Psoas muscle (tissue), 8 donors: ENCODE measurements around the gene SSH2. TPM values are rescaled to one million over a fixed set of nuclear protein-coding genes. Genes with fewer than 3 reads are reported as not detected.
A peak's percentile ranks its signal among the peaks of the same experiment; 100 is the strongest.

Source experiments
- ATAC-seq, 4 donors: fragments of 200-7000 bp; cut with Tn5 transposase; one replicate each; pipeline ENCODE4 v1.9.1; 2020; ENCODE audit warnings: moderate library complexity in 3 of 4, mild to moderate bottlenecking in 2 of 4
- DNase-seq, 2 donors: peaks; one replicate each; pipeline ENCODE4 v3.0.0-alpha.2; 2020
- H3K27ac ChIP-seq: fragments of 200-600 bp; one replicate; pipeline ENCODE4 v1.8.0; 2022
- H3K27me3 ChIP-seq, 3 donors: fragments of 200-600 bp in 1 of 3; one replicate each; pipeline versions ENCODE4 v1.6.1 to v1.8.0; 2013 to 2022; ENCODE audit warnings: low read length in 2 of 3, mild to moderate bottlenecking in 2 of 3, moderate library complexity in 1 of 3; ENCODE audit not compliant: insufficient read depth in 3 of 3
- H3K36me3 ChIP-seq, 2 donors: fragments of 200-600 bp in 1 of 2; one replicate each; pipeline versions ENCODE4 v1.6.1 to v1.8.0; 2013 to 2022; ENCODE audit warnings: low read depth in 1 of 2, mild to moderate bottlenecking in 1 of 2, moderate library complexity in 1 of 2; ENCODE audit not compliant: insufficient read depth in 1 of 2
- H3K4me1 ChIP-seq: fragments of 200-600 bp; one replicate; pipeline ENCODE4 v1.8.0; 2022
- H3K4me3 ChIP-seq: fragments of 200-600 bp; one replicate; pipeline ENCODE4 v1.8.0; 2022; ENCODE audit warnings: mild to moderate bottlenecking
- H3K9me3 ChIP-seq: fragments of 200-600 bp; one replicate; pipeline ENCODE4 v1.8.0; 2022
- CTCF ChIP-seq: fragments of 200-600 bp; IDR thresholded peaks from one replicate; pipeline ENCODE4 v1.8.0; 2022; ENCODE audit warnings: antibody characterized with exemption
- WGBS, 3 donors: extraction: QIAGEN DNeasy Blood & Tissue Kit; methylation state at CpG; one replicate each; pipeline versions ENCODE4 v1.1.6 to v1.1.7; 2013; 5-methylcytosine and 5-hydroxymethylcytosine counted together
- intact Hi-C, 2 donors: fragments of 100-400 bp; cut with DNase I; formaldehyde crosslinking; loops; one replicate each; pipeline versions ENCODE4 v1.11.0 to v1.14.2; 2022
- polyA plus RNA-seq, 3 donors: library from polyadenylated mRNA; stranded (reverse); fragments of 200-250 nt; gene quantifications; one replicate each; pipeline ENCODE4 v1.2.3, GENCODE V29; 2013
- total RNA-seq, 4 donors: library from RNA; stranded (reverse); fragmentation: NEBNext Ultra II Directional in 2 of 4; extraction: Animal tissue kit (Norgen Biotek cat#: 25700) in 2 of 4; gene quantifications; one replicate each; pipeline versions ENCODE4 v1.2.1 to v1.2.4, GENCODE V29; 2021 to 2023
- donor health status: healthy with polysubstance abuse.
- donor health status: DM: no; HTN: no; CAD: no; lungs with moderate emphysema.
- donor health status: Bipolar disorder and iron deficiency.
- donor health status: healthy.
- donor health status: DM: yes; HTN: yes; CAD: no.
- donor health status: DM: no; HTN: no; CAD: no.
- donor health status: DM: no; HTN: no; CAD: no.
- donor health status: DM: yes; HTN: yes; CAD: no.

SSH2 gene
- total and polyA plus RNA-seq, 7 donors, result 28.0 to 168 (median 107) TPM

- intact Hi-C loops, result loop anchor here (5.0 kb wide), 4 partner anchors 52 to 142 kb away; partner anchors contain the start of gene CORO6 (in 1 of the 2)
- WGBS, 3 donors, result 55 to 61% (median 60%) methylated on average over 2 of the region's 2 CpGs
- DNase-seq (no peak), ATAC-seq (no peak)
- H3K4me3 ChIP-seq, result no peak overlapping the region
- H3K9me3 ChIP-seq, result no peaks in the 10 kb centered on the region
- H3K4me1 ChIP-seq, result peaks cover 13% of the 10 kb centered on the region
- no peaks in the 10 kb centered on the region for H3K27me3 ChIP-seq
- TF ChIP-seq CTCF, result no peak
- H3K27ac ChIP-seq, result peak overlapping the region; percentile 97
- no peaks in the 10 kb centered on the region for H3K36me3 ChIP-seq
Measured at GRCh38 chr17:29764217-29764616, 165.8 kb downstream of the SSH2 start.

- Histone ChIP-seq H3K27ac (peak overlapping the region; percentile 97), H3K9me3 (no peaks in the 10 kb centered on the region), H3K4me1 (peaks cover 16% of the 10 kb centered on the region), H3K36me3 (no peaks in the 10 kb centered on the region), H3K4me3 (no peak overlapping the region), H3K27me3 (no peaks in the 10 kb centered on the region)
- DNase-seq (no peak), ATAC-seq (no peak)
- 40 to 70% (median 43%) methylated on average over 3 of the region's 3 CpGs for WGBS, 3 donors
- intact Hi-C loops, result loop anchor here (5.0 kb wide), 4 partner anchors 51 to 141 kb away; partner anchors contain the start of gene CORO6 (in 1 of the 2)
- no peak for TF ChIP-seq CTCF
Measured at GRCh38 chr17:29763273-29763672, 166.8 kb downstream of the SSH2 start.

- intact Hi-C loops, result loop anchor here (5.0 kb wide), 4 partner anchors 49 to 139 kb away; partner anchors contain the start of gene CORO6 (in 1 of the 2)
- peaks cover 22% of the 10 kb centered on the region for H3K4me1 ChIP-seq
- ATAC-seq, result peak; percentile 90 to 96 (median 94)
- H3K36me3 ChIP-seq, result peaks cover 0 to 13% of the 10 kb centered on the region in 2 donors
- no peaks in the 10 kb centered on the region for H3K9me3 ChIP-seq
- peak; percentile 94 to 96 for DNase-seq
- peak overlapping the region; percentile 97 for H3K27ac ChIP-seq
- WGBS, 3 donors, result 0% methylated on average over 65 to 73 of the region's 73 CpGs
- peak overlapping the region; percentile 95 for H3K4me3 ChIP-seq
- TF ChIP-seq CTCF, result no peak
- no peaks in the 10 kb centered on the region for H3K27me3 ChIP-seq
Measured at GRCh38 chr17:29761040-29761761, 168.8 kb downstream of the SSH2 start.

- TF ChIP-seq CTCF, result no peak
- Histone ChIP-seq H3K27me3 (no peaks in the 10 kb centered on the region), H3K9me3 (no peaks in the 10 kb centered on the region), H3K4me3 (peak overlapping the region; percentile 95), H3K27ac (peak overlapping the region; percentile 97), H3K36me3 (peaks cover 0 to 16% of the 10 kb centered on the region in 2 donors), H3K4me1 (peaks cover 22% of the 10 kb centered on the region)
- ATAC-seq (peak; percentile 48 to 64 (median 56)), DNase-seq (no peak)
- intact Hi-C loops, result loop anchor here (5.0 kb wide), 4 partner anchors 48 to 138 kb away; partner anchors contain the start of gene CORO6 (in 1 of the 2)
- WGBS, 3 donors, result 1% methylated on average over 20 of the region's 20 CpGs
Measured at GRCh38 chr17:29760279-29761039, 169.6 kb downstream of the SSH2 start.
